Nucleus accumbens (tissue), 56 donors: ENCODE data around the gene PCMTD2.
"Not testable (repeated sequence)": the region's sequence is repeated elsewhere in the genome, so short reads cannot be mapped to it uniquely, and the experiment has no call there.

Experiments used
- DNase-seq, 56 donors: peaks; one replicate each; lab custom pipeline; 2025; lab: John Stamatoyannopoulos, UW

The PCMTD2 gene

DNA sequence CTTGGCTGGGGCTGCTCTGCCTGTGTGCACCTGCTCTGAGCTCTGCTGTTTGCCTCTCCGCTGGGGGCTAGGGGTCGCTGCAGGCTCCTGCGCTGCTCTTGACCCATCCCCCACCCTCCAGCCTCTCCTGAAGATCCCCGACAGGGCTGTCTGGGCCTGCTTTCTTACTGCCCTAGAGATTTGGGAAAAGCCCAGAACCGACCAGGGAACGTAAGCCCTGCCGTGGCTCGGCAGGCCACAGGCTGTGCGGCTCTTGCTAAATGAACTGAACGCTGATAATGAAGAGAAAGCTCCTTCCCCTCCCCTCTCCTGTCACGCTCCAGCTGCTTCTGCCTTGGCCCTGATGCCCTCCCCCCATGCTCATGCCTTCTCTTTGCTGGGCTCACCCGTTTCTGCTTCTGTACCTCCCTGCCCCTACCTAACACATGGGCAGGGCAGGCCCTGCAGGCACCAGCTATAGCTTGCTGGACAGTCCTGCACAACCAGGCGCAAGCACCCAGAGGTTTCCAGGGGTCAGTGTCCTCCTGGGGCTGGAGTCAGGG is 32.0 kb upstream of the PCMTD2 start:
- peak in 8 of 56 donors; percentile 5 to 37 (median 20) for DNase-seq

DNA sequence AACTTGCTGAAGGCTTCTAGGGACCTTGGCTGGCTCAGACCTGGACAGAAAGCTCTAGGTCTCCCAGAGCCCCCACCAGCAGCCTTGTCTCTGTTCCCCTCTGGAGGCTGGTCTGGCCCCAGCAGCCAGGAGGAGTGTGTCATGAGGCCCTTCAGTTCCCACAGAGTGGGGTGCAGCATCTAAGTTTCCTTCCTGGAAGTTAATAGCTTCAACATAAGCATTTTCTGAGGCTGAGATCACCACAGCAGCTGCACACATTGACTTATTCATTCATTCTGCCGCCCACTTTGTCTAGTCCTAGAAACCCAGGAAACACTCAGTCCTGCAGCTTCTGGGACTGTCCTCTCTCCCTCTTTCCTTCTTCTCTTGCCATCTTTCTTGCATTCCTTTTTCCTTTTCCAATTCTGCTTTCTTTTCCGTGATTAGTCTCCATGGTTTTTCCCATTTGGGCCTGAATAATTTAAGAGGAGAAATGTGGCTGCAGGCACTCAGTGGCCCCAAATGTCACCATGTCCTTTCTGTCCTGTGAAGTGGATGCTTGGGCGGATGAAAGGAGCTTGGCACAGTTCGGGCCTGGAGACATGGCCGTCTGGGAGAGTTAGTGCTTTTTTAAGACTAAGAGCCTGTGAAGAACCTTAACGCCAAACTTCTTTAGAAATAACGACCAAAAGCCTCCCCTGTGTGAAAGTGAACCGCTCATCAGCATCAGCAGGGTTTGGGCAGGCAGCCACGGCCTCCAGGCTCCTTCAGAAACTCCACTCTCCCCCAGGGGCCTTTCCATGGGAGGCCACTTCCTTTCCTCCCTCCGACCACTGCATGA is 31.0 kb upstream of the PCMTD2 start:
- peak in 2 of 56 donors; percentile 10 to 15 for DNase-seq

DNA sequence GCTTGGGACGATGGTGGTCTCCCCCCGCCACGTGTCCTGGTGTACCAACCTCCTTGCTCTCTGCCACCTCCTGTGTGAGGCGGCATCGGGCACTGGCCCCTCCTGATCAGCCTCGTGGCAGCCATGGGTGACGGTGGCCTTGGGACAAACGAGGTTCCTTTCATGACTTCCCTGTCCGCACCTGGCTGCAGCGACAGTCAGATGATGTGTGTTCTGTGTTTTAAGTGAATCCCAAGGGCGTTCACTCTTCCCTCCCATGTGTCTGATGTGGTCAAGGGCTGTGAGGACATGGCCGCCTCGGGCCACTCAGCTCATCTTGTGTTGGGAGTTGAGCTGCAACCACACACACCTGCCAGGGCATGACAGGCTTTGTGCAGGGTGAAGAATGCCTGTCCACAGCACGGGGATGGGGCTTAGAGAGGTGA is 30.4 kb upstream of the PCMTD2 start:
- DNase-seq, result no peak

DNA sequence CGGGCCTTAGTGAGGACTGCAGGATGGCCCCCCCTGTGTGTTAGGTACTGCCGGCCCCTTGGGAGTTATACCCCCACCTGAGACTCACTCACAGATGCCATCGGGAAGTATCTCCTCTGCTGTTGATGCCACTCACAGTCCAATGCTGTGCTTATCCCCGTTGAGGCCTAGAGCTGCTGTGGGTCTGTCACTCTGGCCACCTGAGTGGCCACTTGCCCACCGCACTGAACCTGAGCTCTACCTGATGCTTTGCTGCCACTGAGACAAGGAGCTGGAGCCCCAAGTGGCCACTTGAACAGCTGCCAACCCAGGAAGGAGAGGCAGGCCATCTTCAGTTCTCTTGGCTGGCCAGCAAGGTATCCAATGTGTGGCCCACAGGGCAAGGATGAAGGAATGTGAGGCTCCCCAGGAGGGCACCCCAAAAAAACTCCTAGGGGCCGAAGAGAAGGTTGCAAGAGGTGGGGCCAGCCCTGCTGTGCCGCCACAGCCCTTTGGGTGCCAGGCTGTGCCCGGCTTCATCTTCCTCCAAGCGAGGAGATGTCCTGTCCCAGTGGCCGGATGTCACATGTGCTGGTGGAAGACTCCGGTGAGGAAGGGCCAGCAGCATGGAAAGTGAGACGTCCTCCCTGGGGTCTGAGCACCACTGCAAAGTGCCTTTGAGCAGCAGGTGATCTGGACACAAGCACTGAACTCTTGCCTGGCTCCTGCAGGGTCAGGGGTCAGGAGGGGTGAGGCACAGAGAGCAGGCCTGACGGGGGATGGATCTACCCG is 29.5 kb upstream of the PCMTD2 start:
- no peak for DNase-seq

DNA sequence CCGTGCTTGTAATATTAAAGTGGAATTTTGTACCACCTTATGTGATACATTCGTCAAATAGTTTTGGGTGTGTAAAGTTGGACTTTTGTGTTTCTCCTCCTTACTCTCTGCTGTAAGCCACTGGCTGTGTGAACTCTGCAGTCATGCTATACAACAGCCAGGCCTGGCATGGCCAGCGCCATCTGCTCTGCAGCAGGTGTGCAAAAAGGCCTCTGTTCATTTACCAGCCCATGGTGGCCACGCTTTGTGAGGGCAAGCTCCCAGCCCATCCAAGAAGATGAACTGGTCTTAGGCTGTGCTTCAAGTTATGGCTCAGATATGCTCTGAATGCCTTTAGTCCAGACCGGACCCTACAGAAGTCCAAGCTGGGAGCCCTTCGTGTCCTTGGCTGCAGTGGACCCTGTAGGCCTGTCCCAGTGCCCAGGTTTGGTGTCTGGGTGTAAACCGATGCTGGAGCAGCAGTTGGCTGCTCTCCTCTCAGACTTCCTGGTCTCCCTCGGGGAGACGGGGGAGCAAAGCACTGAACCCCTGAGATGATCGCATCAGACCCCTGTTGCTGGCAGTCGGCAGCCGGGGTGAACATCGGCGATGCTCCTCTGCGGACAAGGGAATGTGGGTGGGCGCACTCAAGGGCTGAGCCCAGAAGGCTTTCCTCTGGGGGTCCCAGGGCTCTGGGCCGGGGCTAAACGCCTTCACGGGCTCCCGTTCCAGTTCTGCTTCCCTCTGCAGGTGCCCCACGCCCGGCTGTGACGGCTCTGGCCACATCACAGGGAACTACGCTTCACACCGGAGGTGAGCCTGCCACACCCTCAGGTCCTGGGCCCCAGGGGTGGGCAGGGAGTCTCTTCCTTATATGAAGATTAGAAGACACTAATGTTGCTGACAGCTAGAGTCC is 28.6 kb upstream of the PCMTD2 start:
- no peak for DNase-seq

DNA sequence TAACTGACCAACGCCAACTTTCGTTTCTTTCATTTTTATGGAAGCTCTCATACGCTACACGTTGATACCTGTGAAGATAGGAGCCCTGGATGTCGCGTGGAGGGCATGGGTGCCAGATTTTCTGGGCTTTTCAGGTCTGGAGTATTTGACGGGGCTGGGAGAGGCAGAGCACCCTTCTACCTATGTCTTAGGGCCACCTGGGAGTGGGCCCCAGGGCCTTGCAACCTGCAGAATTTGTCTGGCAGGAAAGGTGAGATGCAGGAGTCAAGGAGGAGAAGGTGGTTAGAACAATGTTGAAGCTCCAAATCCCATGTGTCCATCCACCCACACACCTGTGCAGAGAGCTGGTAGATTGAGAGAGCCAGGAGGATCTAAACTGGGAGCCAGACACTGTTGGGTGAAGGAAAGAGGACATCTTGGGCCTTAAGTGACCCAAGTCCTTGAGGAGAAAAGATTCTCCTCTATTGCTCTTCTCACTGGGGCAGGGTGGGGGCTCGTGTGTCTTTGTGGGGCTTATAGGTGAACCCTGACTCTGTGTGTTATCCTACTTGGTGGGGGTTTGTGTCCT is 27.4 kb upstream of the PCMTD2 start:
- no peak for DNase-seq

DNA sequence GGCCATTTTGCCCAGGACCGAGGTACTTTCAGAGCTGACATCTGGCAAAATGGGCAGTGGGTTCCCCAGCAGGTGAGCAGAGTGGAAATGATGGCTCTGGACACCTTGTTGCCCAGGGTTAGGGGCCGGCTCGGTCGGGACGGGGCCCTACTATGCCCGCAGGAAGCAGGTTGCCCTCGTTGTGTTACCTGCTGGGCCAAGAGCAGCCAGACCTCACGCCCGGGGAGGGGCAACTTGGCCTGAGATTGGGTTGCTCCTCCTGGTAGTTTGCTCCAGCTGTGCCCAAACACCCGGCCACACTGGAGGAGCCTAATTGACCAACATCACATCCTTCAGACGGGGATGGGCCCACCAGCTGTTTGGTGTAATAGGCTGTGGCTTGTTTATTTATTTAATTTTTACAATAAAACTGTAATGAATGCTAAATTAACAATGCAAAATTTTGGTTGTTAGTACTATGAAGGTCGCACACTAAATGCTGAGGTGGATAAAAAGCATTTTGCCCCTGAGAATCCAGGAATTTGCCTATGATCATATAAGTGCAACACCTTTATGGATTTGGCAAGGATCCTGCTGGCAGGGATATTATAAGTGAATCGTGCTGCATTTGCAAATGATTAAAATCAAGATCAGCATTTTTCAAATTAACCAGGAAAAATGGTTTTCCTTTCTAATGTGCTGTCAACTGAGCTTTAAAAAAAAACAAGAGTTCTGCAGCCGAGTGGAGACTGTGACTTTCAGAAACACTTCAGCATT is 26.6 kb upstream of the PCMTD2 start:
- DNase-seq, result no peak

DNA sequence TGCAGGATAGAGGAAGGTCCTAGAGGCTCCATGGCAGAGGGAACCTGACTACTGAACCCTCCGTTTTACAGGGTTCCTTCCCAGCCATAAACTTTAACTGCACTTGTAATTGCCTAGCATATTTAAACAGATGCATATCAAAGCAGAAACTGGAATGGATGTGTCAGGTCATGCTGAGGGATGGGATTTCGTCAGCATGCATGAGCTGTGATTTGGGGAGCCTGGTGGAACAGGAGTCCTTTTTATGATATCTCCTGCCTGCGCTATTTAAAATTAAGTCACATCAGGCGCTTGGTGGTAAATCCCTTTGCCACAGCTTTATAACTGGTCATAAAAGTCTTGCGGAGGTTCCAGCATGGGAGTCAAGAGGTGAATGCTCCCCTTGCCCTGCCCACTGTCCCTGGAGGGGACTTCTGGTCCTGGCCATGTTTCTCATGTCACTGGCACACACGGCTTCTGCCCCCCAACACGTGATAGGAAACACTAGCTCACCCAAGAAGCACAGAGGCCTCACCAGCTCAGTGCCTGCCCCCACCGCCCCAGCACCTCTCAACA is 26.0 kb upstream of the PCMTD2 start:
- no peak for DNase-seq

DNA sequence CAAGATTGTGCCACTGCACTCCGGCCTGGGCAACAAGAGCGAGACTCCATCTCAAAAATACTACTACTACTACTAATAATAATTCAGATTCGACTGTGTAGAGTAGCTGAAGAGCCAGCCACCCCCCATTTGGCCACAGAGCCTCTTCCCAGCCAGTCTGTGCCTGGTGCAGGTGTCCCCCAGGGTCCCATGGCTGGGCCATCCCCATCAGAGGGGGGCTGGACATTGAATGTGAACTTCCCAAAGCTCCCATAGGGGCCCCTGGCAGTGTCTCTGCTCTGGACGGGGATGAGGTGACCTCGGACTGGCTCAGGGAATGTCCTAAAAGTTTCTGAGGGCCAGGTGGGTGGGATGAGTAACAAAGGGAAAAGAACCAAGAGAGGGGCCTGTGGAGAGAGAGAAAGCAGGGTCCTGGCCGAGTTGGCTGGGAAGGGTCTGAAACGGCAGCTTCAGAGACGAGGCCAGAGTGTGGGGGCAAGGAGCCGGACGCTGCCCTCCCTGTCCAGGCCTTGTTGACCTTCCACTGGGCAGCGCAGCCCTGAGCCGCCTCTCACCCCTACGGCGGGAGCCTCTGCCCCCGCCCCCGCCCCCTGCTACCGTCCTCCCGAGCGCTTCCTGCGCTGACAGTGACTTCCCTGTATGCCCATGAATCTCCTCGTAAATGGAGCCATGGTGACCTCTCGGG is 24.9 kb upstream of the PCMTD2 start:
- DNase-seq, result no peak

DNA sequence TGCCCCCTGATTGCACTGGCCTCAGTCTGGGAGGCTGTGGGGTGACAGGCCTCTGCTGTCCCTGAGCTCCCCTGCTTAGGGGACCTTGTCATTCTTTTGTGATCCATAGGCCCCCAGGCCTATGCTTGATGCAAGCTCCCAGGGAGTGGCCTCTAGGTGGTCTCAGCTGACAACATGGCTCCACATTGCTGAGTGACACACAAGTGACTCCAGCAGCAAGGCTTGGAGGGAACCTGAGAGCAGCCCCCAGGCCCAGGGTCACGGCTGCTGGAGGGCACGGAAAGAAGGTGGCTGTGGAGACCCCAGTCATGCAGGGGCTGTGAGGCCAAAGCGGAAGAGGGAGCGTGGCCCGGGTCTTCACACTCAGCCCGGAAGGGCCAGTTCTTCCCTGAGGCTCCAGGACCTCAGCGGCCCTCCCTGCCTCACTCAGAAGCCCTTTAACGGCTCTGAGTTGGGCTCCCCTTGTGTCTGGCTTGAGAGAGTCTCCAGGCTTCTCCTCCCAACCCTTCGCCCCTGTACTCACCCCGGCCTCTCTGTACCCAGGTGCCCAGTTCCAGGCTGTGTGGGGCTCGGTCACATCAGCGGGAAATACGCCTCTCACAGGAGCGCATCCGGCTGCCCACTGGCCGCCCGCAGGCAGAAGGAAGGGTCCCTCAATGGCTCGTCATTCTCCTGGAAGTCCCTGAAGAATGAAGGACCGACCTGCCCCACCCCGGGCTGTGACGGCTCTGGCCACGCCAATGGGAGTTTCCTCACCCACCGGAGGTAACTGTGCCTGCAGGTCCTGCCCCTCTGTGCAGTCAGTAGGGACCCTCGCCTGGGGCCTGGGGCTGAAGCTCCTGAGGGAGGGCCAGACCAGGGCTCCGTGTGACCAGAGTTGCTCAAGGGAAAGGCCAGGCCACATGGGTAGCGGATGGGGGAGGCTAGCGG is 23.7 kb upstream of the PCMTD2 start:
- no peak for DNase-seq

DNA sequence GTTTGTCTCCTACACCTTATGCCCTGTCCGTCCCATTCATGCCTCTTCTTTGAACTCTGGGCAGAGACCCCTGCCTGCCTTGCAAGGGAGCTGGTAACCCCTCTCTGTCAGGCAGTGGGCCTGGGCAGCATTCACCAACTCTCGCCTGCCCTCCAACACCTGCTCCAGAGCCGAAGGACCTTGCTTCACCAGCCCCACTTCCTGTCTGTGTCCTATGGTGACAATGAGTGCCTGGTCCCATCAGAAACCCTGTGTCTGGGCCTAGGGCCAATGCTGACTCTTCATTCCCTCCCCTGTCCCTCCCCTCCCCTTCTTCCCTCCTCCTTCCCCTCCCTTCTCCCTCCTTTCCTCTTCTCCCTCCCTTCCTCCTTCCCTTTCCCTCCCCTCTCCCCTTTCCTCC is 22.8 kb upstream of the PCMTD2 start:
- peak in 13 of 56 donors; percentile 12 to 47 (median 23) for DNase-seq

DNA sequence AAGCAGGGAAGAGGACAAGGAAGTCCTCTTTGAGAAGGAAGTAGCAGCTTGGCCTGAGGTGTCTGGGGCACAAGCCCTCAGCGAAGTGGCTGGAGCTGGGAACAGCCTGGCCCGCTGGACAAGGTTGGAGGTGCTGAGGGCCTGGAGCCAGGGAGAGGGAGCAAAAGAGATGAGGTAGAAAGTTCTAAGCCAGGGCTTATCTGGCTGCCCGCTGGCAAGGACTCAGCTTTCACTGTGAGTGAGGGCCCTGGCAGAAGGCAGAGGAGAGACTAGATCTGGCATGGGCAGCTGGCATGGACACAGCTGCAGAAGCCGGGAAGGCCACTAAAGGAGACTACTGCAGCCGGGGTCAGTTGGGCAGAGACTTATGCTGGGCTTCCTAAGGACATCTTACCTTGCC is 21.8 kb upstream of the PCMTD2 start:
- peak in 11 of 56 donors; percentile 11 to 52 (median 25) for DNase-seq

DNA sequence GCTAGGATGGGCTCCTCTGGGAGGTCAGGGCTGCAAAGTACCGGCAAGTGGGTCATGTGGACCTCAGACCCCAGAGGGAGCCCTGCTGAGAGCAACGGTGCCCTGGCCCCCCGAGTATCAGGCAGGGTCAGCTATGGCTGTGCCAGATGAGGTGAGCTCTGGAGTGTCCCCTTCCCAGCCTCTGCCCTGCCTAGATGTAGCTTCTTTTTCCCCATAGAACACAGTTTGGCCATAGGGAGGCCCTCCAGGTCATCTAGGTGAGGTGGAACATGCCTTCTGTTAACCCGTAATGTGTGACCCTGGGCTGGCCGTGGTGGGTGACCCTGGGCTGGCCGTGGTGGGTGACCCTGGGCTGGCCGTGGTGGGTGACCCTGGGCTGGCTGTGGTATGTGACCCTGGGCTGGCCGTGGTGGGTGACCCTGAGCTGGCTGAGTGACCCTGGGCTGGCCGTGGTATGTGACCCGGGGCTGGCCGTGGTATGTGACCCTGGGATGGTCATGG is 21.2 kb upstream of the PCMTD2 start:
- no peak for DNase-seq

DNA sequence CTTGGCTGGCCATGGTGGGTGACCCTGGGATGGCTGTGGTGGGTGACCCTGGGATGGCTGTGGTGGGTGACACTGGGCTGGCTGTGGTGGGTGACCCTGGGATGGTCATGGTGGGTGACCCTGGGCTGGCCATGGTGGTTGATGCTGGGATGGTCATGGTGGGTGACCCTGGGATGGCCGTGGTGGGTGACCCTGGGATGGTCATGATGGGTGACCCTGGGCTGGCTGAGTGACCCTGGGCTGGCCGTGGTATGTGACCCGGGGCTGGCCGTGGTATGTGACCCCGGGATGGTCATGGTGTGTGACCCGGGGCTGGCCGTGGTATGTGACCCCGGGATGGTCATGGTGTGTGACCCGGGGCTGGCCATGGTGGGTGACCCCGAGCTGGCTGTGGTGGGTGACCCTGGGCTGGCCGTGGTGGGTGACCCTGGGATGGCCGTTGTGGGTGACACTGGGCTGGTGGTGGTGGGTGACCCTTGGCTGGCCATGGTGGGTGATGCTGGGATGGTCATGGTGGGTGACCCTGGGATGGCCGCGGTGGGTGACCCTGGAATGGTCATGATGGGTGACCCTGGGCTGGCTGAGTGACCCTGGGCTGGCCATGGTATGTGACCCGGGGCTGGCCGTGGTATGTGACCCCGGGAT is 20.5 kb upstream of the PCMTD2 start:
- DNase-seq, result not testable (repeated sequence)

DNA sequence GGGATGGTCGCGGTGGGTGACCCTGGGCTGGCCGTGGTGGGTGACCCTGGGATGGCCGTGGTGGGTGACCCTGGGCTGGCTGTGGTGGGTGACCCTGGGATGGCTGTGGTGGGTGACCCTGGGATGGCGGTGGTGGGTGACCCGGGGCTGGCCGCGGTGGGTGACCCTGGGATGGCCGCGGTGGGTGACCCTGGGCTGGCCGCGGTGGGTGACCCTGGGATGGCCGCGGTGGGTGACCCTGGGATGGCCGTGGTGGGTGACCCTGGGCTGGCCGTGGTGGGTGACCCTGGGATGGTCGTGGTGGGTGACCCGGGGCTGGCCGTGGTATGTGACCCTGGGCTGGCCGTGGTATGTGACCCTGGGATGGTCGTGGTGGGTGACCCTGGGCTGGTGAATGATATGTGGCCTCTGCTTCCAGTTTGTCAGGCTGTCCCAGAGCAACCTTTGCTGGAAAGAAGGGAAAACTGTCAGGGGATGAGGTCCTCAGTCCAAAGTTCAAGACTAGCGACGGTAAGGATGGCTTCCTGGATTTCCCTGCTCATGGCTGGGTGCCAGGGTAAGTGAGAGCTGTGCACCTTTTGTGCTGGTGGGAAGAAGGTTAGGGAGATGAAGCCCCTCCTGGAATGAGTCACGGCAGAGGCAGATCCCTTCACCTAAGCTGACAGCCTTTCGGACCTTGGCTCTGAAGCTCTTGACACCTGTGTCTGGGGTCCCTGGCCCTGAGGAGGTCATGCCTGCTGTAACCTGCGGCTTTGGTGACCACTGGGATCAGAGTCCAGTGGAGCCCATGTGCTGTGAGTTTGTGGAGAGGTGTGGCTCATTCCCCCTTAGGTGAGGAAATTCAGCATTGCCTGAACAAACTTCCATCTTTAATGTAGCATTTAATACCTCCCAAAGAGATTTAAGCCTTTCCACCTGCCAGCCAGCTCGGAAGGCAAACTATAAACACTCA is 19.1 kb upstream of the PCMTD2 start:
- DNase-seq, result no peak
